C4-2B (cell line): ENCODE measurements around the gene SAP30BP.

Source experiments
- H3K27ac ChIP-seq: fragments of 450-650 bp; 2 replicates; pipeline ENCODE4 v1.5.1; 2017
- ZFX ChIP-seq: fragments of 450-650 bp; IDR thresholded peaks from 2 replicates; pipeline ENCODE4 v1.6.1; 2017
- TF ChIP-seq, protein P1 (sequence below): fragments of 450-650 bp; conservative IDR thresholded peaks from 2 replicates; pipeline ENCODE4 v1.5.1; 2017; ENCODE audit warnings: mild to moderate bottlenecking

Gene SAP30BP

DNA sequence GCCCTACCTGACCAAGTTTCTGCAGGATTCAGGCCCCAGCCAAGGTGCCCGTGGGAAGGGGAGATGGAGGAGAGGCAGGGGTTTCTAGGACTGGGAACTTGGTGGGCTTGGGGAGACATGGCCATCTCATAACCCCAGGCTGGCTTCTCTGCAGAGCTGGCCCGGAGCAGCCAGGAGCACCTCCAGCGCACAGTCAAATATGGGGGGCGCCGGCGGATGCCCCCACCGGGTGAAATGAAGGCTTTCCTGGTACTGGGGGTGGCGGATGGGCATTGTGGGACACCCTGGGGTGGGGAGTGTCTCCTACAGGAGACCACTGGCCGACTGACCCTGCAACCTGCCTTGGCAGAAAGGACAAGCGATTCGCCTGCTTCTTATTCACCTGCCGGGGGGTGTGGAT, 43.1 kb upstream of the SAP30BP start:
- no peak overlapping the region for H3K27ac ChIP-seq
- TF ChIP-seq ZFX = no peak
- TF ChIP-seq, protein P1, sequence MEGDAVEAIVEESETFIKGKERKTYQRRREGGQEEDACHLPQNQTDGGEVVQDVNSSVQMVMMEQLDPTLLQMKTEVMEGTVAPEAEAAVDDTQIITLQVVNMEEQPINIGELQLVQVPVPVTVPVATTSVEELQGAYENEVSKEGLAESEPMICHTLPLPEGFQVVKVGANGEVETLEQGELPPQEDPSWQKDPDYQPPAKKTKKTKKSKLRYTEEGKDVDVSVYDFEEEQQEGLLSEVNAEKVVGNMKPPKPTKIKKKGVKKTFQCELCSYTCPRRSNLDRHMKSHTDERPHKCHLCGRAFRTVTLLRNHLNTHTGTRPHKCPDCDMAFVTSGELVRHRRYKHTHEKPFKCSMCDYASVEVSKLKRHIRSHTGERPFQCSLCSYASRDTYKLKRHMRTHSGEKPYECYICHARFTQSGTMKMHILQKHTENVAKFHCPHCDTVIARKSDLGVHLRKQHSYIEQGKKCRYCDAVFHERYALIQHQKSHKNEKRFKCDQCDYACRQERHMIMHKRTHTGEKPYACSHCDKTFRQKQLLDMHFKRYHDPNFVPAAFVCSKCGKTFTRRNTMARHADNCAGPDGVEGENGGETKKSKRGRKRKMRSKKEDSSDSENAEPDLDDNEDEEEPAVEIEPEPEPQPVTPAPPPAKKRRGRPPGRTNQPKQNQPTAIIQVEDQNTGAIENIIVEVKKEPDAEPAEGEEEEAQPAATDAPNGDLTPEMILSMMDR = no peak

DNA sequence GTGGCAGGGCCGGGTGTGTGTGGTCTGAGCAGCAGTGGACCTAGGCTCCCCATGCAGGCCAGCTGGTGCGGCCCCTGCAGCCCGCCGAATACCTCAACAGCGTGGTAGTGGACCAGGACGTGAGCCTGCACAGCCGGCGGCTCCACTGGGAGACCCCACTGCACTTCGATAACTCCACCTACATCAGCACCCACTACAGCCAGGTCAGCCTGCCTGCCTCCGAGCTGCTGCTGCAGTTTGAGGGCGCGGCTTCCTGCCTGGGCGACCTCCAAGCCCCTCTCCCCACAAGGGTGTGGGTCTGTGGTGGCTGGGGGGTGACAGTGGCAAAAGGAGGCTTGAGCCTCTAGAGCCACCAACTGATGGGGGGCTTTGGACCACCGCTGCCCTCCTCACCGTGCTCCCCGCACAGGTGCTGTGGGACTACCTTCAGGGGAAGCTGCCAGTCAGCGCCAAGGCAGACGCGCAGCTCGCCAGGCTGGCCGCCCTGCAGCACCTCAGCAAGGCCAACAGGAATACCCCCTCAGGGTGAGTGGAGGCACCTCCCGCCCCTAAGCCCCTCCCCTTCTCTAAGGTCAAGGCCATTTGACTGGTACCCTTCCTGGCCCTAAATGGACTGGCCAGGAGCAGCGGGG, 42.3 kb upstream of the SAP30BP start:
- TF ChIP-seq ZFX = no peak
- TF ChIP-seq, protein P1 = no peak
- no peak overlapping the region for H3K27ac ChIP-seq

DNA sequence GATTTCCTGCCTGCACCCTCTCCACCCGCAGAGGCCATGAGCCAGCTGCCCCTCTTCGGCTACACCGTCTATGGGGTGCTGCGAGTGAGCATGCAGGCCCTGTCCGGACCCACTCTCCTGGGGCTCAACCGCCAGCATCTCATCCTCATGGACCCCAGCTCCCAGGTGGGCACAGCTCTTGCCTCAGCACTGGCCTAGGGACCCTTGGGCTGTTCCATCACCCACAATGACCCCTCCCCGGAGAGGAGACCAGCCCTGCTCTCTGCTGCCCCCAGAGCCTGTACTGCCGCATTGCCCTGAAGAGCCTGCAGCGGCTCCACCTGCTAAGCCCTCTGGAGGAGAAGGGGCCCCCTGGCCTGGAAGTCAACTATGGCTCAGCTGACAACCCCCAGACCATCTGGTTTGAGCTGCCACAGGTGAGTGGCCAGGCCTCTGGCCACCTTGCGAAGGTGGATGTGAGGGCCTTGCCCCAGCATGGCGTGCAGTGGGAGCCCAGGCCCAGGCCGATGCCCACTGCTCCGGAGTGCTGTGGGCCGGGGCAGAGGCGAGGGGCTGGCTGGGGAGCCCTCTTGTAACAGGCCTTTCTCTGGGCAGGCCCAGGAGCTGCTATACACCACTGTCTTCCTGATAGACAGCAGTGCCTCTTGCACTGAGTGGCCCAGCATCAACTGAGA, 41.2 kb upstream of the SAP30BP start:
- TF ChIP-seq ZFX = no peak
- TF ChIP-seq, protein P1 = peak; percentile 85
- no peak overlapping the region for H3K27ac ChIP-seq

DNA sequence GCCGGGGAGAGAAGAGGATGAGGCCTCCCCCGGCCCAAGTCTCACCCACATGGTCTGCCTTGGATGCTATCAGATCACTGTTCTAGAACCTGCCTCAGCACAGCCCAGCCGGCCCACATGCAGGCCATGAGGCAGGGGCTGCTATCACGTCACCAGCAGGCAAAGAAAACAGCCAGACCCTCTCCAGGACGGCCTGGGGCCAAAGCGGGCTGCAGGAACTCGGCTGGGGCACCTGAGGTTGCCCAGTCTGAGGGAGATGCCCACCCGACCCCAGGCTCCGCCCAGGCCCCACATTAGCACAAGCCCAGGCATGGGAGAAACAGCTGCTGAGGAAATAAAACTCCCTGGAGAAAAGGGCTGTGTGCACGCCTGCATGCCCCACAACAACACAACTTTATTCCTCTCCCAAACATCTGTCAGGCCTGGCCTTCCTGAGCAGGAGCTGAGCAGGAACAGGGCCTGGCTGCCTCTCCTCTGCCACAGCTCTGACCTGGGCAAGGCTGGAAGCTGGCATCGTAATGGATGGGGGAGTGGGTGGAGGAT, 40.6 kb upstream of the SAP30BP start:
- H3K27ac ChIP-seq = no peak overlapping the region
- no peak for TF ChIP-seq ZFX
- TF ChIP-seq, protein P1 = no peak

DNA sequence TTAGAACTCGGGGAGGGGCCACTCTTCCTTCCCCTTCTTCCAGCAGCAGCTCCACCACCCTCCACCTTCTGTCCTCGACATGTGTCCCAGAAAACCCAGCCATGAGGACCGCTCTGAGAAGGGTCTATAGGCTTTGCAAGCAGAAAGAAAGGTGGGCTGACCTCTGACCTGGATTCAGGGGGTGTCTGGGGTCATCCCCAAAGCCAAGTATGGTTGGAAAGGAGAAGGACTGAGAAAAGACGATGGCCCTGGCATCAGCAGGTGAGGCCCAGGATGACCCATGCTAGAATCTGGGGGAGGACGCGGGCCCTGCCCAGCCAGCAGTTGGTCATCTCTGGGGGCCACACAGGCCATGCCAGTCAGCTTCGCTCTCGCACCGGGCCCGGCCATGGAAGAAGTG, 40.0 kb upstream of the SAP30BP start:
- no peak overlapping the region for H3K27ac ChIP-seq
- TF ChIP-seq, protein P1 = no peak
- no peak for TF ChIP-seq ZFX

DNA sequence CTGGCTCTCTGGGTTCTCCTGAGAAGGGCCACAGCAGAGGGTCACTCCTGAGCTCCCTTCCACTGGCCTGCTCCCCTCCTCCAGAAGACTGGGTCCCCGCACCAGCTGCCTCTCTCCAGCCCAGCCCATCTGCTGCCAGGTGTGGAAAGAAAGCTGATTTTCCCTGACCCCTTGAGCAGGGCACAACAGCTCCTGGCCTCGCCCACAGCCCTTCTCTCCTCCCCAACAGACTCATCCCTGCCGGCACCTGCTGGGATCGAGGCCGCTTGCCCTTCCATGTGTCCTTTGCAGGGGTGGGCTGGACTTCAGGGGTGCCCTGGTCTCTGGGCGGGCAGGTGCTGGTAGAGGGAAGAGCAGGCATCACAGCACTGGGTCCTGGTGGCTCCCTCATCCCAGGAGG, 38.7 kb upstream of the SAP30BP start:
- TF ChIP-seq ZFX = no peak
- TF ChIP-seq, protein P1 = no peak
- no peak overlapping the region for H3K27ac ChIP-seq

DNA sequence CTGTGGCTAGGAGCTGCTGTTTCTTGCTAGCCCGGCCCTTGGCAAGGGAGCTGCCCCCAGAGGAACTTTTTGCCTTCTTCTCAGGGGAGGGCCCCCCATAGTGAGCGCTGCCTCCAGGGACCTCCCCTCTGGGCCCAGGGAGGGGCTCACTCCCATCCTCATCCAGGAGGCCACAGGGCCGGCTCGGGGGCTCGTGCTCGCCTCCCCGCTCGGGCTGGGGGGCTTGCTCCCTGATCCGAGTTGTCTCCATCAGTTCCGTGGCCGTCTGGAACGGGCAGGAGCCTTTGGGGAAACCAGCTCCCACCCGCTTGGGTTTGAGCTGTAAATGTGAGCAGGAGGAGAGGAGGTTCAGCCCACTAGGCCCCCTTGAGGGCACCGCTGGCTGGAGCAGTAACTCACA, 38.0 kb upstream of the SAP30BP start:
- no peak for TF ChIP-seq ZFX
- TF ChIP-seq, protein P1 = no peak
- no peak overlapping the region for H3K27ac ChIP-seq
